UCSD-AML1 (cell line): ENCODE measurements around the gene OR9G1.
"Not testable (repeated sequence)": the region's sequence is repeated elsewhere in the genome, so short reads cannot be mapped to it uniquely, and the experiment has no call there.

Experiments used
- DNase-seq: peaks from one replicate; lab custom pipeline; 2025; ENCODE audit not compliant: unreplicated experiment; lab: John Stamatoyannopoulos, UW

Gene OR9G1

DNA sequence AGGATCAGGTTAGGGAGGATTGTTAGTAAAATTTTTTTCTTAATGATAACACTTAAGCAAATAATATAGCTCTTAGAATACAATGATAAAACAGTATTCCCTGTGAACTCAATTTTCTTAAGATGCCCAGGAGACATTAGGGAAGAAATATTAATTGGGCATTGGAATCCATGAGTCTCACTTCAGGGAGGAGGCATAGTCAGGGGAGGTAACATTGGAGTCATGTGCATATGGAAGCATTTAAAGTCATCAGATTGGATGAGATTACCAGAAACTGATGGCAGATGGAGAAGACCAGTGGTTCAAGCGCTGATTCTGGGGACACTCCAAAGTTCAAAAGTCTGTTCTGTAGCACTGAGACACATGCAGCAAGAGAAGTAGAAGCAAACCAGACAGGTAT, at the start of gene OR9G1:
Gene OR9G1, plus strand, starts transcription at position 301 of the 400 bp plus-strand sequence. CDS start 1,293 bp downstream, outside the sequence.
- DNase-seq: no peak

DNA sequence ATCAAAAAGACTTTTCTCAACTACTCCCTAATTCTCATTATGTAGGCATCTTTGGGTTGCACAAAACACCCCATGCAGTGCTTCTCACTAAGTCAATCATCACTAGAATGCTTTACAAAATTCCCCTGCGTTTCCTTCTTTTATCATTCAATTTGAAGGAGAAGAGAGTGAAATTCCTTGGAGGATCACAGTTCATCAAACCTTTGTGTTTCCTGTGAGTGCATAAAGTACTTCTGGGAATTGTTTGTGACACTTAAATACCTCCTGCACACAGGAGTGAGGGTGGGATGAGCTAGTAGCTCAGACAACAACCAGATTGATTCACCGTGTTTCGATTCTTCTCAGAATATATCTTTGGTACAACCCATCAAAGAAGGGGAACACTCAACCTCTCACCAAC, 39.1 kb upstream of the OR9G1 start:
- DNase-seq: no peak

- no peak for DNase-seq
These were observed 35.5 kb upstream of the OR9G1 start, which contains the start of gene OR5AR1 for GRCh38 chr11:56663386-56663785. TSS of gene OR5AR1 (plus strand) at chr11:56663686. CDS start at chr11:56663686, 0 bp downstream.

DNA sequence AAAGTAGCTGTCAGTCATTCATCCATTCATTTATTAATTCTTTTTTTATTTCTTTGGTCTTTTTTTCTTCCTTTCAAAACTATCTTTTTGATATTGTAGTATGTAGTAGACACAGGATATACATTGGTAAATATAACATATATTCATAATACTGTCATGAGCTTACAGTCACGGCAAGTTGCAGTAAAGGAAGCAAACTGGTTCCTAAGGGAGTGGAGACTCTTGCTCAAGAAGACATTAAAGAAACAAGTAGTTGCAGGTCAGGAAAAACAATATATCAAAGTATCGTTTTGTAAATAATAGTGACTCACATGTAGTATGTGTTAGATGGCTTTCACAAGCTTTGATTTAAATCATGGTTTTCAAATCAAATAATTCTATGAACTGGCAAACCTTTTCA, 27.9 kb upstream of the OR9G1 start:
- DNase-seq: no peak

GRCh38 chr11:56688554-56689100, 10.3 kb upstream of the OR9G1 start:
- DNase-seq: no peak

DNA sequence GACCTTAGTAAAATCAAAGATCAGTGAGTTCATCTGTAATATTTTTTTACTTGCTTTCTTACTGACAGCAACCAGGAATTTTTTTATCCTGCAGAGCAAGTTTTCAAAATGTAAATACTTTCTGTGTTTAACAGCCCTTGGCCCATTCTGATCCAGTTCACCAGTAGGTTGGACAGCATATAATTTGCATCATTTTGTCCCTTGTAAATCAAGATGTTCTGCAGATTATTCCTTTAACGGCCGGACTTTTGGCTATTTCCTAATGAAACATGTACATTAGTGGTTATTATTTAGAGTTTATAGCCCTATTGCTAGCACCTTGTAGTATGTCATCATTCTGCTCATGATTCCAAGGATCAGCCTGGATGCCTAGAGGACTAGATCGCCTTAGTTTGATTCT, 7.7 kb upstream of the OR9G1 start:
- DNase-seq: not testable (repeated sequence)

- no peak for DNase-seq
These were observed 5.5 kb upstream of the OR9G1 start for GRCh38 chr11:56693428-56693827.

GRCh38 chr11:56700242-56700913, 1.5 kb downstream of the OR9G1 start:
- peak; percentile 8 for DNase-seq

DNA sequence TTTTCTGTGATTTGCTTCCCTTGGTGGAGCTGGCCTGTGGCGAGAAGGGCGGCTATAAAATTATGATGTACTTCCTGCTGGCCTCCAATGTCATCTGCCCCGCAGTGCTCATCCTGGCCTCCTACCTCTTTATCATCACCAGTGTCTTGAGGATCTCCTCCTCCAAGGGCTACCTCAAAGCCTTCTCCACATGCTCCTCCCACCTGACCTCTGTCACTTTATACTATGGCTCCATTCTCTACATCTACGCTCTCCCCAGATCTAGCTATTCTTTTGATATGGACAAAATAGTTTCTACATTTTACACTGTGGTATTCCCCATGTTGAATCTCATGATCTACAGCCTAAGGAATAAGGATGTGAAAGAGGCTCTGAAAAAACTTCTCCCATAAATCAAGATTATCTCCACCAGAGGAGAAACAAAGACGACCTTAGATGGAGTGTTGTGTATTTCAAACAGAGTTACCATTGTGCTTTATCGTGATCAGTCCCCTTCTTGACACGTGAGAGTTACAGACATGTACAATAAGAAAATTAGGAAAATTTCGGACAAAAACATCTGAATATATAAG, 2.1 kb downstream of the OR9G1 start:
- no peak for DNase-seq

DNA sequence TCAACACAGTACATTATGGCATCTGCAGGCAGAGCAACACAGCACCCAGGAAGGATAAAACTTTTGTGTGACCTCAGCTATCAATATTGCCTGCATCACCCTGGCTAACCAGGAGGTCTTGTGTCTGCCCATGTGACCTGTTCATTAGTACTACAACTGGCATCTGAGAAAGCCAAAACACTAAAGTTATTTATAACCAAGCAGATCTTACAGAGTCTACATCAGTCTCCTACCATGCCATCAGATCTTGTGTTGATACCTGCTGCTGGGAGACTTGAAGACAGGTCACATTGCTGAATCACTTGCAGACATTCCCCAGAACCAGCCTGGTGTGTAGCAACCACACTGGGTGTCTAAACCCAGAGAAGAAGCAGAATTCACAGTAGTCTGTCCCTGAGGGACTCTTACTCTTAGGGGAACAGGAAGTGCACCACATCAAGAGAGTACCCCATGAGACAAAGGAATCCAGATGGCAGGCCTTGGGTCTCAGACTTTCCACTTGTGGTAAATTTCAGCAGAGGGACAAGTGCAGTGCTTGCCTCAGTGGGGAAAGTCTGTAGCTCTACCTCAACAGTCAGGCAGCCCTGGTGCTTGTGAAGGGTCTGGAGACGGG, 7.0 kb downstream of the OR9G1 start:
- peak; percentile 8 for DNase-seq

- peak; percentile 8 for DNase-seq
These were observed 7.6 kb downstream of the OR9G1 start for GRCh38 chr11:56706486-56706885.

- DNase-seq: no peak
These were observed 15.3 kb downstream of the OR9G1 start for GRCh38 chr11:56714206-56714605.

GRCh38 chr11:56716379-56716854, 17.5 kb downstream of the OR9G1 start:
- no peak for DNase-seq

DNA sequence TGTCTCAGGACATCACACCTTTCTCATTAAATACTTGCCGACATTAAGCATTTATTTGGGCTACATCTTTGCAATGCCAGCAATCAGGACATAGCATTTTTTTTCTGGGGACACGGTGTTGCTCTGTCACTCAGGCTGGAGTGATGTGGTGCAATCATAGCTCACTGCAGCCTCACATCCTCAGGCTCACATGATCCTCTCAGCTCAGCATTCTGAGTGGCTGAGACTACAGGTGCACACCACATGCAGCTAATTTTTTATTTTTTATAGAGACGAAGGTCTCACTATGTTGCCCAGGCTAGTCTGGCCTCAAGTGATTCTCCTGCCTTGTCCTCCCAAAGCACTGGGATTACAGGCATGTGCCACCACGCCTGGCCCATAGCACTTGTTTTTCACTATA, 21.6 kb downstream of the OR9G1 start:
- no peak for DNase-seq

DNA sequence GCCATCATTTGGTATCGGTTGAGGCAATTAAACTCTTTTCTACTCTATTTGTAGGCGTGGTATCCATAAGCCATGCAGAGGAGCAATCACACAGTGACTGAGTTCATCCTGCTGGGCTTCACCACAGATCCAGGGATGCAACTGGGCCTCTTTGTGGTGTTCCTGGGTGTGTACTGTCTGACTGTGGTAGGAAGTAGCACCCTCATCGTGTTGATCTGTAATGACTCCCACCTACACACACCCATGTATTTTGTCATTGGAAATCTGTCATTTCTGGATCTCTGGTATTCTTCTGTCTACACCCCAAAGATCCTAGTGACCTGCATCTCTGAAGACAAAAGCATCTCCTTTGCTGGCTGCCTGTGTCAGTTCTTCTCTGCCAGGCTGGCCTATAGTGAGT, 41.2 kb downstream of the OR9G1 start:
- DNase-seq: no peak

DNA sequence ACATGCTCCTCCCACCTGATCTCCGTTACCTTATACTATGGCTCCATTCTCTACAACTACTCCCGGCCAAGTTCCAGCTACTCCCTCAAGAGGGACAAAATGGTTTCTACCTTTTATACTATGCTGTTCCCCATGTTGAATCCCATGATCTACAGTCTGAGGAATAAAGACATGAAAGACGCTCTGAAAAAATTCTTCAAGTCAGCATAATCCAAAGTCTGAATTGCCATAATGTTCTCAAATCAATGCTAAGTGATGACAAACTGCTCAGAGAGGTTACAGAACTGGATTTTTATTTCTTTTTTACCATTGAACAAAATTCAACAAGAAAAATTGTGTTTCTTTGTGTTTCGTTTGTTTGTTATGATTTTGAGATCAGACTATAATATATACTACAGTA, 42.0 kb downstream of the OR9G1 start:
- no peak for DNase-seq

DNA sequence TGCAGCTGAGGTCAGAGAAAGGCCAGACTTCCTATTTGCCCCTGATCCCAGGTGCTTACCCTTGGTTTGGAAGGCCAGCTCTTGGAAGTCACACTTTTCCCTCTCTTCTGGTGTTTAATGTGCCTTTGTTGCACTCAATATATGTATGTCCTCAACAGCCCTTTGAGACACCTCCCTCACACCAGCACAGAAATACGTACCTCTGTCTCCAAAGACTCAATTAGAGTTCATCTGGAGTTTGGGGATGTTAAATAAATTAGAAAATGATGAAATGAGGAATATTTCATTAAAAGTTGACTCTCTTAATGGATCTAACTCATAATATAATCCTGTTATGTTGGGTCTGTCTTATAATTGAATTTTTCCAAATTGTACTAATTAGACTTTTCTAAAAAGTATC, 49.7 kb downstream of the OR9G1 start, which contains the start of gene OR9G4:
Gene OR9G4, minus strand, starts transcription at position 101 of the 400 bp plus-strand sequence. CDS start 4,931 bp downstream, outside the sequence.
- no peak for DNase-seq

GRCh38 chr11:56750190-56750589, 51.3 kb downstream of the OR9G1 start:
- DNase-seq: no peak

DNA sequence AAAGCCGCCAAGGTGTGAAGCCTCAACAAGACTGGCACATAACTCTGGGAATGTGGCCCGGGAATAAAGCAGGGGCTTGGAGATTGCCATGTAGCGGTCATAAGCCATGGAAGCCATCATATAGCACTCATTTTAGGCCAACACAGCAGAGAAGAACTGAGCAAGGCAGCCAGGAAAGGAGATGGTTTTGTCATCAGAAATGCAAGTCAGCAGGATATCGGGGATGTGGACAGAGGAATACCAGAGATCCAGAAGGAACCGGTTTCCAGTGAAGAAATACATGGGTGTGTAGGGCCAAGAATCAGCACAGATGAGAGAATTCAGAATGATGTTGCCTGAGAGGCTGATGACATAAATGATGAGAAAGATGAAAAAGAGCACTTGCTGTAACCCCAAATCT, 52.6 kb downstream of the OR9G1 start:
- no peak for DNase-seq
